Skin epidermis (tissue), 12 donors: ENCODE measurements around the gene PGLYRP1.

Experiments
- H3K27ac ChIP-seq, 21 experiments: fragments of 200-600 bp; sonication (generic) in 11 of 21; one replicate each; pipeline ENCODE4 v1.5.0; 2020; ENCODE audit warnings: mild to moderate bottlenecking in 3 of 21, inconsistent platforms in 2 of 21, moderate library complexity in 2 of 21
- H3K4me3 ChIP-seq, 7 experiments: fragments of 200-600 bp; sonication (generic) in 2 of 7; one replicate each; pipeline ENCODE4 v1.5.0; 2020; ENCODE audit warnings: inconsistent platforms in 2 of 7, mild to moderate bottlenecking in 2 of 7, moderate library complexity in 1 of 7

The PGLYRP1 gene

DNA sequence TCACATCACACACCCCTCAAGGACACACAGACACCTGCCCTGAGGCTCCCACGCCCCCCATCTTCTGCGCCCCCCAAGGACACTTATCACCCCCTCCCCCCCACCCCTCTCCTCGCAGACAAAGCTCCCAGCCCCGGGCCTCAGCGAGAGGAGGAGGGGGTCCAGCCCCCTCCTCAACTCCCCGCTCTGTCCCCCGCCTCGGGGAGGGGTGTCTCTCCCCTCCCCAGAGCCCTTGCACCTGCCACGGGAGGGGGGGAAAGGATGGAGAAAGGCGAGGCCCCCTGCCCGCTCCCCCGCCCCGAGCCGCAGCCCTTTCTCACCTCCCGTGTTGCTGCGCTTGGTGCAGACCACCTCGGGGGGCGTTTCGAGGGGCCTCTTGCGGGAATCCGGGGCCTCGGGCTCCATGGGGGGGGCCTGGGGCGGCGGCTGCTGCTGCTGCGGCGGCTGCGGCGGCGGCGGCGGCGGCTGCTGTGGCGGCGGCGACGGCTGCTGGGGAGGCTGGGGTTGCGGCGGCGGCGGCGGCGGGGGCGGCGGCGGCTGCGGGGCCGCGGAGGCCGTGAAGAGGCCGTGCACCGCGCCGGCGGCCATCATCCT is 49.8 kb downstream of the PGLYRP1 start:
- Histone ChIP-seq H3K4me3 (peak overlapping the region; percentile 3 to 32 (median 18)), H3K27ac (peak overlapping the region in 4 of 21 experiments; percentile 36 to 58 (median 44))

DNA sequence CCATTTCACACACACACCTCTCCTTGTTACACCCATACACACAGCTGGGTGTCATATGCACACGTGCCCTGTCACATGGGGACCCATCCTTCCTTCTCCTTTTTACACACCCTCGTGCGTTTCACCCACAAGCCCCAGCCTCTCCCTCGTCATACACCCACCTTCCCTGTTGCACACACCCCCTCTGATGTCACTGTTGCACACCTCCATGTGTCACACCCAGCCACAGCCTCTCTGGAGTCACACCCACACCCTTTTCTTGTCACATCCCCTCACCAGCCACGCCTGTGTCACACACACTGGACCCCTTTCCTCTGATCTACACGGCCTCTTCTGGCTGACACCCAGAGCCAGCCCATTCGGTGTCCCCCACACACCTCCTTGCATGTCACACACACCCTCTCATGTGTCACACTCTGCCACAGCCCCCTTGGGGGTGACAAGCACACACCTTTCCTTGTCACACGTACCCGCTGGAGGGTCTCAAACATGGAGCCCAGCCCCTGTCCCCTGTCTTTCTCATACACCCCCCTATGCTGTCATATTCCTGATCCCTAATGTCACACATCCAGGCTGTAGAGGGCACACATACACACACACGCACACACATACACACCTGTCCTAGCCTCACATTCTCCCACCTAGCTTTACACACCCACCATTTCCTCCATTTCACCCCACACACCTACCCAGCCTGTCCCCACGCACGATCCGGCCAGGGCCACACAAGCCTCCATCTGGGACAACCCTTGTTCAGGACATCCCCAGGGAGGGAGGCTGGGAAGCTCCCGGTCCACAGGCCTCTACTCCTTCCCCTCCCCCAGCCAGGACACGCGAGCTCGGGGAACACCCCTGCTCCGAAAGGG is 50.5 kb downstream of the PGLYRP1 start:
- Histone ChIP-seq H3K27ac (peak overlapping the region in 3 of 21 experiments; percentile 36 to 58 (median 38)), H3K4me3 (peak overlapping the region; percentile 3 to 32 (median 18))

DNA sequence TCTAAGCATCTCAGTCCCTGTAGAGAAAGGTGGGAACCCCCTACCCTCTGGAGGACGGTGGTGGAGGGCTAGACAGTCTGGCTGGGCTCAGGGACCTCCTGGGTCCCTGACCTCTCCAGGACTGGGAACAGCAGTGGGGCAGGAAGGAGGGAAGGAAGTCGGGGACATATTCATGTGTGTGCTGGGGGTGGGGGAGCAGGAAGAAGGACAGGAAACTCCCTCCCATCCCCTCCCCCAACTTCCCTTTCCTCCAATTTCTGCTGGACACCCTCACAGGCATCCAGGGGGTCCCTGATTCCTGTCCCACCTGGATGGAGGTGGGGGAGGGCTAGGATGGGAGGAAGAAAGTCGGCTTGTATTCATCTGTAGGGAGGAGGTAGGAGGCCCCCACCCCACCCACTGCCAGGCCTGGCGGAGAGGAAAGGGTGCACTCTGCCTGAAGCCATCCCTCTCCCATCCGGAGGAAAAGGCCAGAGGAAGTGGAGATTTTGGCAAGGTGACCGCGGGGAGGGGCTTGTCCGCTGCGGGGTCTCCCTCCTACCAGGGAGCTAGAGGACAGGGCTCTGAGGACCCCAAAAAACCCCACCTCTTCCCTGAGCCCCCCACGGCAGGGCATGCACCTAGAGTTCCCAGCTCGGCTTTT is 51.5 kb downstream of the PGLYRP1 start:
- Histone ChIP-seq H3K27ac (peak overlapping the region in 2 of 21 experiments; percentile 15 to 27), H3K4me3 (peak overlapping the region in 2 of 7 experiments; percentile 3 to 19)

DNA sequence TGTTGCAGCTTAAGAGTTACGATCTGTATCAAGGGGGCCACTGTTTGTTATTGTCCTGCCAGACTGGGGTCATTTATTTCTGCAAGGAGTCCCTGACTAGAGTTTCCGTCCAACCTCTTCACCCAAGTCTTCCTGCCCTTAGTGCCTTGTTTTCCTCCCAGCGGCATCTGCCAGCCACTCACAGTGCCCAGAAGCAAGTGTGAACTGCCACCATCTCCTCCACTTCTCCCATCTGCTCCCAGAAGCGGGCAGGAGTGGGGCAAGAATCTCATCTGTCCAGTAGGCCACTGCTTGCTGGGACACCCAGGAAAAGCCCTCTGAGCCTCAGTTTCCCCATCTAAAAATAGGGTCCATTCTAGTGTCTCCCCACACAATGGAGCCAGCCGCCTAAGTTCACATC is 53.2 kb downstream of the PGLYRP1 start:
- Histone ChIP-seq H3K27ac (no peak overlapping the region), H3K4me3 (no peak overlapping the region)
